8988T (cell line): ENCODE results near the gene DLX3.

Experiments used
- DNase-seq: peaks from one replicate; pipeline ENCODE4 v3.0.0; 2011

DLX3 gene

GRCh38 chr17:49992191-49992932 lies 2.7 kb downstream of the DLX3 start:
- DNase-seq, result no peak

GRCh38 chr17:49991409-49991808 lies 3.6 kb downstream of the DLX3 start:
- no peak for DNase-seq

GRCh38 chr17:49990921-49991320 lies 4.1 kb downstream of the DLX3 start:
- no peak for DNase-seq

GRCh38 chr17:49990331-49990730 lies 4.7 kb downstream of the DLX3 start:
- DNase-seq, result no peak

GRCh38 chr17:49989518-49989880 lies 5.5 kb downstream of the DLX3 start:
- DNase-seq, result peak; percentile 7

GRCh38 chr17:49987681-49988441 lies 7.2 kb downstream of the DLX3 start:
- DNase-seq, result peak; percentile 67

- DNase-seq, result peak; percentile 14
Observed at GRCh38 chr17:49987290-49987585, 7.8 kb downstream of the DLX3 start.

GRCh38 chr17:49986396-49987289 lies 8.4 kb downstream of the DLX3 start:
- DNase-seq, result peak; percentile 9

GRCh38 chr17:49985310-49985990 lies 9.6 kb downstream of the DLX3 start:
- DNase-seq, result peak; percentile 15

GRCh38 chr17:49984776-49985175 lies 10.2 kb downstream of the DLX3 start:
- DNase-seq, result peak; percentile 5

- no peak for DNase-seq
Observed at GRCh38 chr17:49984283-49984682, 10.7 kb downstream of the DLX3 start.

- no peak for DNase-seq
Observed at GRCh38 chr17:49980703-49981197, 14.3 kb downstream of the DLX3 start.

GRCh38 chr17:49979748-49980479 lies 15.1 kb downstream of the DLX3 start:
- DNase-seq, result no peak

GRCh38 chr17:49978501-49978900 lies 16.5 kb downstream of the DLX3 start:
- no peak for DNase-seq

- no peak for DNase-seq
Observed at GRCh38 chr17:49977463-49978389, 17.3 kb downstream of the DLX3 start.

GRCh38 chr17:49976828-49977202 lies 18.2 kb downstream of the DLX3 start:
- no peak for DNase-seq

- no peak for DNase-seq
Observed at GRCh38 chr17:49976163-49976827, 18.7 kb downstream of the DLX3 start.

GRCh38 chr17:49975531-49975930 lies 19.5 kb downstream of the DLX3 start:
- no peak for DNase-seq

- no peak for DNase-seq
Observed at GRCh38 chr17:49973271-49973615, 21.8 kb downstream of the DLX3 start.

GRCh38 chr17:49972486-49973270 lies 22.3 kb downstream of the DLX3 start:
- DNase-seq, result no peak
